B cell (primary cell): ENCODE results near the gene LTBP2. TPM values are rescaled to one million over a fixed set of nuclear protein-coding genes. Genes with fewer than 3 reads are reported as not detected.

Source experiments
- ATAC-seq: fragments of 200-7000 bp; cut with Tn5 transposase; one replicate; pipeline ENCODE4 v1.10.0; 2021; ENCODE audit warnings: low read depth, mild to moderate bottlenecking, moderate number of reproducible peaks, moderate library complexity
- CTCF ChIA-PET: fragments of 350-600 bp; sonication (Branson Sonifier 250); formaldehyde crosslinking; loops from one replicate; lab custom pipeline; 2021; ENCODE audit warnings: antibody characterized with exemption, inconsistent platforms; lab: Charles Lee
- POLR2A ChIA-PET: fragments of 350-600 bp; sonication (Branson Sonifier 250); formaldehyde crosslinking; loops from one replicate; lab custom pipeline; 2021; ENCODE audit warnings: antibody characterized with exemption; lab: Charles Lee
- DNase-seq: peaks from one replicate; pipeline ENCODE4 v3.0.0; 2013
- H2AFZ ChIP-seq: 2 replicates; pipeline ENCODE4 v1.6.1; 2012; ENCODE audit warnings: mild to moderate bottlenecking, low read depth, low read length; ENCODE audit not compliant: insufficient read depth, poor library complexity, severe bottlenecking
- H3K27ac ChIP-seq, 2 donors: 1 replicate in 1 of 2; 2 replicates in 1 of 2; pipeline ENCODE4 v1.5.1; 2012 to 2013; ENCODE audit warnings: low read length in 2 of 2, mild to moderate bottlenecking in 2 of 2, moderate library complexity in 1 of 2
- H3K27me3 ChIP-seq, 4 experiments: fragments of 200-600 bp in 1 of 4; sonication (generic) in 1 of 4; replicated peaks in 1 of 4; 1 replicate in 2 of 4; 2 replicates in 2 of 4; pipeline versions ENCODE4 v1.6.1 to v1.7.0; 2013 to 2016; ENCODE audit warnings: low read length in 3 of 4, mild to moderate bottlenecking in 2 of 4, mixed read lengths in 1 of 4, moderate library complexity in 1 of 4; ENCODE audit not compliant: insufficient read depth in 4 of 4, control insufficient read depth in 3 of 4; ENCODE audit errors: control extremely low read depth in 1 of 4
- H3K36me3 ChIP-seq, 2 experiments: replicated peaks in 1 of 2; 1 replicate in 1 of 2; 2 replicates in 1 of 2; pipeline versions ENCODE4 v1.6.1 to v1.7.1; 2013; ENCODE audit warnings: low read length in 1 of 2; ENCODE audit not compliant: insufficient read depth in 2 of 2, control insufficient read depth in 1 of 2; ENCODE audit errors: control extremely low read depth in 1 of 2, extremely low read depth in 1 of 2
- H3K4me1 ChIP-seq, 2 donors: fragments of 200-600 bp in 1 of 2; sonication (generic) in 1 of 2; 1 replicate in 1 of 2; 2 replicates in 1 of 2; pipeline versions ENCODE4 v1.5.1 to v1.6.1; 2013 to 2017; ENCODE audit warnings: low read length in 2 of 2; ENCODE audit not compliant: control insufficient read depth in 2 of 2, insufficient read depth in 2 of 2
- H3K4me2 ChIP-seq: replicated peaks from 2 replicates; pipeline ENCODE3; 2012; ENCODE audit warnings: mild to moderate bottlenecking, low read depth, low read length; ENCODE audit not compliant: poor library complexity, severe bottlenecking
- H3K4me3 ChIP-seq, 5 experiments: fragments of 200-600 bp in 1 of 5; sonication (generic) in 1 of 5; 1 replicate in 3 of 5; 2 replicates in 2 of 5; pipeline versions ENCODE4 v1.5.1 to v1.7.0; 2011 to 2016; ENCODE audit warnings: low read length in 4 of 5, mild to moderate bottlenecking in 4 of 5, low read depth in 2 of 5, control low read depth in 1 of 5, moderate library complexity in 1 of 5; ENCODE audit not compliant: insufficient read depth in 1 of 5; ENCODE audit errors: control extremely low read depth in 1 of 5, extremely low read depth in 1 of 5
- H3K79me2 ChIP-seq: fragments of 200-600 bp; sonication (generic); one replicate; pipeline ENCODE4 v1.6.0; 2016; ENCODE audit warnings: low read length; ENCODE audit not compliant: control insufficient read depth, insufficient read depth
- H3K9ac ChIP-seq: fragments of 200-600 bp; sonication (generic); 2 replicates; pipeline ENCODE4 v1.6.1; 2017; ENCODE audit warnings: mild to moderate bottlenecking, low read length, moderate library complexity
- H3K9me3 ChIP-seq, 3 donors: one replicate each; pipeline versions ENCODE4 v1.6.1 to v1.7.1; 2013; ENCODE audit warnings: low read length in 2 of 3; ENCODE audit not compliant: control insufficient read depth in 2 of 3, insufficient read depth in 1 of 3; ENCODE audit errors: control extremely low read depth in 1 of 3
- H4K20me1 ChIP-seq: 2 replicates; pipeline ENCODE4 v1.6.0; 2012; ENCODE audit warnings: mild to moderate bottlenecking, low read length; ENCODE audit not compliant: insufficient read depth, control insufficient read depth, poor library complexity, severe bottlenecking
- H3K27ac Mint-ChIP-seq: one replicate; pipeline ENCODE4 v1.8.0; 2021; ENCODE audit warnings: mixed read lengths
- H3K27me3 Mint-ChIP-seq: one replicate; pipeline ENCODE4 v1.8.0; 2021; ENCODE audit warnings: mixed read lengths
- H3K4me1 Mint-ChIP-seq: one replicate; pipeline ENCODE4 v1.8.0; 2021; ENCODE audit warnings: mixed read lengths
- H3K4me3 Mint-ChIP-seq: one replicate; pipeline ENCODE4 v1.8.0; 2021; ENCODE audit warnings: mixed read lengths
- H3K9me3 Mint-ChIP-seq: one replicate; pipeline ENCODE4 v1.8.0; 2022; ENCODE audit warnings: mixed read lengths; ENCODE audit not compliant: insufficient read depth
- CTCF ChIP-seq: fragments of 200-600 bp; IDR thresholded peaks from one replicate; pipeline ENCODE4 v1.8.0; 2022; ENCODE audit warnings: antibody characterized with exemption, mild to moderate bottlenecking
- EZH2 ChIP-seq: IDR thresholded peaks from 2 replicates; pipeline ENCODE4 v1.6.1; 2012; ENCODE audit warnings: borderline replicate concordance, low read depth, mild to moderate bottlenecking, moderate library complexity, low read length; ENCODE audit not compliant: insufficient read depth, poor library complexity, severe bottlenecking
- WGBS: methylation state at CpG from one replicate; pipeline ENCODE4 v1.1.5; 2013; ENCODE audit warnings: missing lambda C conversion rate; ENCODE audit not compliant: insufficient coverage; 5-methylcytosine and 5-hydroxymethylcytosine counted together
- intact Hi-C: fragments of 100-400 bp; cut with micrococcal nuclease; formaldehyde crosslinking; loops from one replicate; pipeline ENCODE4 v1.10.0; 2022
- polyA plus RNA-seq: library from polyadenylated mRNA; depleted of rRNA; stranded (reverse); fragments of >200 nt; gene quantifications from 2 replicates; pipeline ENCODE4 v1.2.3, GENCODE V29; 2012
- total RNA-seq, 2 donors: library from RNA; stranded (reverse); fragments of 120-200 nt in 1 of 2; gene quantifications; 1 replicate in 1 of 2; 2 replicates in 1 of 2; pipeline versions ENCODE4 v1.2.3 to v1.2.4, GENCODE V29; 2013 to 2022

Gene LTBP2
- total and polyA plus RNA-seq, 2 donors (not counting 1 experiment from before 2014, with no cell fraction given), result 0.12 to 0.22 TPM

- intact Hi-C loops, result no loop called here
- H3K9me3 Mint-ChIP-seq, result no peaks in the 10 kb centered on the region
- 100% methylated on average over 1 of the region's 3 CpGs for WGBS
Observed at GRCh38 chr14:74541225-74541624, 70.8 kb downstream of the LTBP2 start.

GRCh38 chr14:74539503-74539902, 72.5 kb downstream of the LTBP2 start:
- Histone ChIP-seq H3K27ac (no peak overlapping the region), H3K27me3 (no peaks in the 10 kb centered on the region), H3K4me1 (no peaks in the 10 kb centered on the region), H3K36me3 (no peaks in the 10 kb centered on the region), H3K9me3 (no peaks in the 10 kb centered on the region), H4K20me1 (no peaks in the 10 kb centered on the region), H3K4me3 (no peak overlapping the region), H3K79me2 (no peaks in the 10 kb centered on the region), H3K9ac (no peak overlapping the region), H3K4me2 (no peak overlapping the region), H2AFZ (no peak overlapping the region)
- TF ChIP-seq EZH2 (no peak), CTCF (no peak)
- Mint-ChIP-seq H3K4me3 (no peak overlapping the region), H3K9me3 (no peaks in the 10 kb centered on the region), H3K4me1 (no peaks in the 10 kb centered on the region), H3K27me3 (peaks cover 9% of the 10 kb centered on the region), H3K27ac (no peak overlapping the region)
- ATAC-seq (no peak), DNase-seq (no peak)
- ChIA-PET CTCF (no interaction called here), POLR2A (no interaction called here)
- 68% methylated on average over 3 of the region's 4 CpGs for WGBS
- intact Hi-C loops, result no loop called here

More at GRCh38 chr14:74541225-74541624, 70.8 kb downstream of the LTBP2 start:
- H3K27ac ChIP-seq, result no peak overlapping the region
- ChIA-PET CTCF (no interaction called here), POLR2A (no interaction called here)
- no peaks in the 10 kb centered on the region for H4K20me1 ChIP-seq
- no peak overlapping the region for H3K9ac ChIP-seq
- no peaks in the 10 kb centered on the region for H3K27me3 ChIP-seq
- ATAC-seq, result no peak
- H3K4me2 ChIP-seq, result no peak overlapping the region
- Mint-ChIP-seq H3K27ac (no peak overlapping the region), H3K4me3 (no peak overlapping the region), H3K4me1 (no peaks in the 10 kb centered on the region), H3K27me3 (peaks cover 14% of the 10 kb centered on the region)
- TF ChIP-seq CTCF, result no peak
- TF ChIP-seq EZH2, result no peak
- DNase-seq, result no peak
- H2AFZ ChIP-seq, result no peak overlapping the region
- no peaks in the 10 kb centered on the region for H3K79me2 ChIP-seq
- H3K9me3 ChIP-seq, result no peaks in the 10 kb centered on the region
- H3K4me1 ChIP-seq, result no peaks in the 10 kb centered on the region
- H3K4me3 ChIP-seq, result no peak overlapping the region
- H3K36me3 ChIP-seq, result no peaks in the 10 kb centered on the region
